Vagina (tissue), 2 donors: Measurements from ENCODE around the gene PRPF6.

Experiments
- CTCF ChIP-seq, 3 experiments: fragments of 450-650 bp in 2 of 3; fragments of 200-600 bp in 1 of 3; sonication (generic) in 1 of 3; IDR thresholded peaks; one replicate each; pipeline ENCODE4 v1.5.1; 2017 to 2019; ENCODE audit warnings: antibody characterized with exemption in 3 of 3, mild to moderate bottlenecking in 2 of 3, moderate library complexity in 2 of 3
- POLR2A ChIP-seq, 2 donors: fragments of 450-650 bp; IDR thresholded peaks; one replicate each; pipeline ENCODE4 v1.6.1; 2017; ENCODE audit warnings: antibody characterized with exemption in 2 of 2, mild to moderate bottlenecking in 2 of 2, moderate library complexity in 2 of 2
- POLR2AphosphoS5 ChIP-seq, 2 donors: sonication (generic); formaldehyde crosslinking; IDR thresholded peaks; one replicate each; pipeline ENCODE4 v1.9.0; 2017; ENCODE audit warnings: antibody characterized with exemption in 2 of 2, mild to moderate bottlenecking in 2 of 2, low read depth in 1 of 2; ENCODE audit not compliant: insufficient read depth in 1 of 2

- TF ChIP-seq CTCF (IDR thresholded peaks at IDR 0.05) (no peak), POLR2A (IDR thresholded peaks at IDR 0.05) (no peak), POLR2AphosphoS5 (IDR thresholded peaks at IDR 0.05; ENCODE audit: insufficient read depth in 1 of 2, low read depth in 1 of 2) (no peak)
Measured at GRCh38 chr20:64063389-64064144, 82.6 kb downstream of the PRPF6 start.
